ENCODE measurements around the gene AGA.

Gene AGA

DNA sequence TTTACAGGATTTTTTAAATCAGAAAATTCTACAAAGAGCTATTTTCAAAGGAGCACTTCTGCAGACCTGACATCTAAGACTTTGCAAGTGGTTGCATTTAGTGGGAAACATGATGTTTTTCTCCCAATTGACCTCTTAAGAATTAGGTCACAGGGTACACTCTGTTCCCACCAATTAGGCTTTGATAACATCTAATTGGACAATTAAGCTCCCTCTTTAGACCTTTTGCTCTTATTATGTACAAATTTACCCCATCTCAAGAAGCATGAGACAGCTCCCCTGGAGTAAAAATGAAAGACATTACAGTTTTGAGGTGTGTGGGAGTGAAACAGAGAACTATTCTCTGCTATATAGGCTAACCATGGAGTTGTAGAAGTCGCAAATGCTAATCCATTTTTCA lies 31.8 kb upstream of the AGA start:
- DNase-seq (ENCODE audit: low read depth), result no peak
- TF ChIP-seq, protein P1, sequence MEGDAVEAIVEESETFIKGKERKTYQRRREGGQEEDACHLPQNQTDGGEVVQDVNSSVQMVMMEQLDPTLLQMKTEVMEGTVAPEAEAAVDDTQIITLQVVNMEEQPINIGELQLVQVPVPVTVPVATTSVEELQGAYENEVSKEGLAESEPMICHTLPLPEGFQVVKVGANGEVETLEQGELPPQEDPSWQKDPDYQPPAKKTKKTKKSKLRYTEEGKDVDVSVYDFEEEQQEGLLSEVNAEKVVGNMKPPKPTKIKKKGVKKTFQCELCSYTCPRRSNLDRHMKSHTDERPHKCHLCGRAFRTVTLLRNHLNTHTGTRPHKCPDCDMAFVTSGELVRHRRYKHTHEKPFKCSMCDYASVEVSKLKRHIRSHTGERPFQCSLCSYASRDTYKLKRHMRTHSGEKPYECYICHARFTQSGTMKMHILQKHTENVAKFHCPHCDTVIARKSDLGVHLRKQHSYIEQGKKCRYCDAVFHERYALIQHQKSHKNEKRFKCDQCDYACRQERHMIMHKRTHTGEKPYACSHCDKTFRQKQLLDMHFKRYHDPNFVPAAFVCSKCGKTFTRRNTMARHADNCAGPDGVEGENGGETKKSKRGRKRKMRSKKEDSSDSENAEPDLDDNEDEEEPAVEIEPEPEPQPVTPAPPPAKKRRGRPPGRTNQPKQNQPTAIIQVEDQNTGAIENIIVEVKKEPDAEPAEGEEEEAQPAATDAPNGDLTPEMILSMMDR (conservative IDR thresholded peaks at IDR 0.05; ENCODE audit: low read depth, low read length), result no peak
- H3K4me3 ChIP-seq (ENCODE audit: low read length), result no peak overlapping the region

DNA sequence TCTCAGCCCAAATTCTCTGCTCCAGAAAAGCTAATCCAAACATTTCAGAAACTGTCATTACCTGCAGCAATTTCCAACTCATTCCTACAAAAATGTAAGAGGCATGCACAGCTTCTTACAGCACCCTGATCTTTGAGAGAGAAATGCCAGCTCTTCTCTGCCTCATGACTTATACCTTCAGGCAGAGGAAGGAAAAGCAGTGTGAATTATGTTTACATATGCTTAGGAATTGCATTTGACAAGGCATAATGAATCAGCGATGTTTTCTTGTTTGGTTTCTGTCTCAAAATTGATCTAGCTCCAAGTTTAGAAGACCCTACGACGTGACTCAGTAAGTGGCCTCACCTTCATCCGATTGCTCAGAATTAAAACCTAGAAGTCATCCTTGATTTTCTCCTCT lies 21.8 kb upstream of the AGA start:
- H3K4me3 ChIP-seq (ENCODE audit: low read length), result no peak overlapping the region
- DNase-seq (ENCODE audit: low read depth), result no peak
- TF ChIP-seq, protein P1 (conservative IDR thresholded peaks at IDR 0.05; ENCODE audit: low read depth, low read length), result no peak

DNA sequence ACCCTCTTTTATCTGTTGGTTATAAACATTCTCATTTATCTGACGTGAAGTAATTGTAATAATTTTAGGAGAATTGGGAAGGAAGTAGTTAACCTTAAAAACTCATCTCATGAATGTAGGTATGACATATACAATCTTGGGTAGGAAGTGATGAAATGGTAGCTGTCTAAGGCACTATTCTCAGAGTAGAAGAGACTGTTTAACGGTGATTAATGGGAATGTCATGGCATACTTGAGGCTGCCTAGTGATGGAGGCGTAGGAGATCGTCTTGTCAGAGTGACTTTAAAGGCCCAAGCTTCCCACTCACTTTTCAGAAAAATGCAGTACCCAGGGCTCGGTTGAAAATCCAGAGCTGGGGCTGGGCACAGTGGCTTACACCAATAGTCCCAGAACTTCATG lies 19.4 kb upstream of the AGA start:
- no peak overlapping the region for H3K4me3 ChIP-seq (ENCODE audit: low read length)
- TF ChIP-seq, protein P1 (conservative IDR thresholded peaks at IDR 0.05; ENCODE audit: low read depth, low read length), result no peak
- DNase-seq (ENCODE audit: low read depth), result no peak

DNA sequence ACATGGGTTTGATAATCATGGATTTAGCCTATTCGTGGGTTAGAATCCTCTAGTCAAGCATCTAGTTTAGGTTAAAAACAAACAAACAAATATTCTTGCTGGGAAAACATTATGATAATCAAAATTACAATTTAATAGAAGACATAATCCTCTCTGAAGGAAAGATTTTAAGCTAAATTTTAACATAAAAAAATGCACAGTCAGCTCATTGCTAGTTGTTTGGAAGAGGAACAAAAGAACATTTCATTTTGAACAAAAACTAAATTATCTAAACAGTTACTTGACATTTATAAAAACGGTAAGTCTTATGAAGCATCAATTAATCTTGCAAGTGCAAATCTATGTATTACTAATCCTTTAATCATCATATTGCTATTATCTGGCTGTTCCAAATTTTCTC lies 18.2 kb upstream of the AGA start:
- TF ChIP-seq, protein P1 (conservative IDR thresholded peaks at IDR 0.05; ENCODE audit: low read depth, low read length), result no peak
- no peak overlapping the region for H3K4me3 ChIP-seq (ENCODE audit: low read length)
- DNase-seq (ENCODE audit: low read depth), result no peak

DNA sequence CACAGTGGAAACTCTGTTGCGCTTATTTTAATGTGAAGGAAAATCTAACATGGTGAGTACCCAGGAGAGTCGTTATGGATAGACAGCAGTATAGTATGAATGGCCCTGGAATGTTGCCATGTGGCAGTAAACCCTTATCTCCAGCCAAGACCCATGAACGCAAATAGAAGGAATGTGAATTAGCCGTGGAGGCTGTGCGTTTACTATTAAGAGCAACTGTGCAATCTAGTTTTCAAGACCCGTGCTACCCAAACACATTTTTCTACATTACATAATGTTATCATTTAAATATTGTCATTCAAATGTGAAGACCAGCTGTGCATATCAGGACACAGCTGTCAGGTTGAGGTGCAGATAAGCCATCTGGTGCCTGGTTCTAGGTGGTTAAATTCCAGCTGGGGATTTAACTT lies 13.3 kb upstream of the AGA start:
- no peak overlapping the region for H3K4me3 ChIP-seq (ENCODE audit: low read length)
- DNase-seq (ENCODE audit: low read depth), result no peak
- TF ChIP-seq, protein P1 (conservative IDR thresholded peaks at IDR 0.05; ENCODE audit: low read depth, low read length), result no peak

DNA sequence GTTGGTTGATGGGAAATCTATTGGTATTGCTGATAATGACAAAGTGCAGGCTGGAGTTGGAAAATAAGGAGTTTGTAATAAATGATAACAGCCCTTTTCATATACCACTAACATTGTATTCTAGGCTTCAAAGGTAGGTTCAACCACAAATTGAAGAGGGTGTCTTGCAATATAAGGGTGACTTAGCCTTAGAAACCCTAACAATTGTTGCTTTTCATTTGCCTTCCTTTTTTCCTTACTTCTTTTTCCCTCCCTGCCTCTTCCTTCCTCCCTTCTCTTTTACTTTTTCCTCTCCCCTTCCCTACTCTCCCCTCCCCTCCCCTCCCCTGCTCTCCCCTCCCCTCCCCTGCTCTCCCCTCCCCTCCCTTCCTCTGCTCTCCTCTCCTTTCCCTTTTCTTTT lies 10.9 kb upstream of the AGA start:
- DNase-seq (ENCODE audit: low read depth), result no peak
- TF ChIP-seq, protein P1 (conservative IDR thresholded peaks at IDR 0.05; ENCODE audit: low read depth, low read length), result no peak
- no peak overlapping the region for H3K4me3 ChIP-seq (ENCODE audit: low read length)

DNA sequence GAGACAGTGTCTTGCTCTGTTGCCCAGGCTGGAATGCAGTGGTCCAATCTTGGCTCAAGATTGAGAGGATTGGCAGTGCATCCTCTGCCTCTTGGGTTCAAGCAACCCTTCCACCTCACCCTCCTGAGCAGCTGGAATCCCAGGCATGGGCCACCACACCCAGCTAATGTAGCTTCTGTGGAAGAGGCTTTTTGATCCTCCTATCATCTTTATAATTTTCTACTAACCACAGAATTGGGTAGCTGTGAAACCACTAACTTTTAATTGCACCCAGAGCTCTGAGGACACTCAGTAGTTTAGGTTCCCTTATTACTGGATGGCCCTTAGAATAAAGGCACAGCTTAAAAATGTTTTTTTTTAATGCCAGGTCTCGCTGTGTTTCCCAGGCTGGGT lies 8.9 kb upstream of the AGA start:
- no peak for DNase-seq (ENCODE audit: low read depth)
- TF ChIP-seq, protein P1 (conservative IDR thresholded peaks at IDR 0.05; ENCODE audit: low read depth, low read length), result no peak

More for the DNA sequence above, 8.9 kb upstream of the AGA start:
- H3K4me3 ChIP-seq (ENCODE audit: low read length), result no peak overlapping the region
